Smooth muscle cell (in vitro differentiated cells): Measurements from ENCODE around the gene LIPK. TPM values are rescaled to one million over a fixed set of nuclear protein-coding genes. Genes with fewer than 3 reads are reported as not detected.

Source experiments
- DNase-seq: peaks from one replicate; lab custom pipeline; 2025; ENCODE audit not compliant: unreplicated experiment; lab: John Stamatoyannopoulos, UW
- H2AFZ ChIP-seq: fragments of 200-600 bp; sonication (generic); 2 replicates; pipeline ENCODE4 v1.6.0; 2016; ENCODE audit warnings: antibody characterized with exemption, low read depth, mild to moderate bottlenecking
- H3F3A ChIP-seq: fragments of 200-600 bp; sonication (generic); 2 replicates; pipeline ENCODE4 v1.6.0; 2017; ENCODE audit warnings: antibody characterized with exemption, low read depth
- H3K27ac ChIP-seq: fragments of 200-600 bp; sonication (generic); 2 replicates; pipeline ENCODE4 v1.5.1; 2016; ENCODE audit warnings: low read depth, mild to moderate bottlenecking
- H3K27me3 ChIP-seq: fragments of 200-600 bp; sonication (generic); 2 replicates; pipeline ENCODE4 v1.6.1; 2016; ENCODE audit warnings: low read depth, mild to moderate bottlenecking
- H3K36me3 ChIP-seq: fragments of 200-600 bp; sonication (generic); 2 replicates; pipeline ENCODE4 v1.5.1; 2016; ENCODE audit warnings: low read depth
- H3K4me1 ChIP-seq: fragments of 200-600 bp; sonication (generic); 2 replicates; pipeline ENCODE4 v1.5.1; 2016; ENCODE audit warnings: low read depth
- H3K4me2 ChIP-seq: fragments of 200-600 bp; sonication (generic); 2 replicates; pipeline ENCODE4 v1.6.0; 2016; ENCODE audit warnings: mild to moderate bottlenecking
- H3K4me3 ChIP-seq: fragments of 200-600 bp; sonication (generic); 2 replicates; pipeline ENCODE4 v1.5.1; 2016; ENCODE audit warnings: mild to moderate bottlenecking
- H3K79me2 ChIP-seq: fragments of 200-600 bp; sonication (generic); 2 replicates; pipeline ENCODE4 v1.6.0; 2016; ENCODE audit warnings: low read depth, mild to moderate bottlenecking
- H3K9ac ChIP-seq: fragments of 200-600 bp; sonication (generic); 2 replicates; pipeline ENCODE4 v1.6.0; 2016; ENCODE audit warnings: low read depth
- H3K9me3 ChIP-seq: fragments of 200-600 bp; sonication (generic); replicated peaks from 2 replicates; pipeline ENCODE4 v1.5.1; 2016; ENCODE audit warnings: low read depth
- H4K20me1 ChIP-seq: fragments of 200-600 bp; sonication (generic); 2 replicates; pipeline ENCODE4 v1.6.0; 2016; ENCODE audit warnings: low read depth
- WGBS: methylation state at CpG from one replicate; pipeline ENCODE4 v1.1.7; 2016; ENCODE audit warnings: low lambda C conversion rate; 5-methylcytosine and 5-hydroxymethylcytosine counted together
- polyA plus RNA-seq: library from polyadenylated mRNA; unstranded; fragments of >200 nt; fragmentation: Nextera tagmentation; extraction: Ambion mirVana; gene quantifications from 2 replicates; pipeline ENCODE4 v1.2.1, GENCODE V29; 2016
- total RNA-seq: library from RNA; depleted of rRNA; stranded (reverse); fragments of >200 nt; gene quantifications from 2 replicates; pipeline ENCODE4 v1.2.3, GENCODE V29; 2014
- TF ChIP-seq, protein P1 (sequence below): fragments of 200-600 bp; sonication (generic); IDR thresholded peaks from 2 replicates; pipeline ENCODE4 v1.5.1; 2017; ENCODE audit warnings: borderline replicate concordance, mild to moderate bottlenecking, antibody characterized with exemption; ENCODE audit not compliant: insufficient read depth, poor library complexity, severe bottlenecking

The LIPK gene
- total and polyA plus RNA-seq, 2 experiments from 2014 or later = 0.18 TPM; not detected in 1

DNA sequence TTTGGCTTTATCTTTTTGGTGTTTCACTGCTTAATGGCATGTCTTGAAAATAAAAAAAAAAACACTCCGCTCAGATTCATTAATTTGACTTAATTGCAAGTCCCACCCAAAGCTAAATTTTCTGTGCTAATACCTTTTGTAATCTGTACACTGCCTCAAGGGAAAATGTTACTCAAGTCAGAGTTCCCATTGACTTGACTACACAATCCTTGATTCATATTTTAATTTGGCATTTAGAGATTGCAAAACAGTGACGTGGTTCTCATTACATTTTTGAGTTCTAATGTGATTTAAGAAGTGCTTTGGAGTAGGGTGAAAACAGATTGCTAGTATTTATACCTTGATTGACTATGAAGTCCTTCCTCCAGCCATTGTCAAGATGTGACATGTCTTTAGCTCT lies 75.2 kb downstream of the LIPK start:
- Histone ChIP-seq H2AFZ (no peak overlapping the region), H4K20me1 (no peaks in the 10 kb centered on the region), H3K9me3 (no peaks in the 10 kb centered on the region), H3K4me3 (no peak overlapping the region), H3K27me3 (peaks cover 35% of the 10 kb centered on the region), H3K36me3 (no peaks in the 10 kb centered on the region), H3F3A (no peaks in the 10 kb centered on the region), H3K79me2 (no peaks in the 10 kb centered on the region), H3K9ac (no peak overlapping the region), H3K27ac (no peak overlapping the region), H3K4me1 (no peaks in the 10 kb centered on the region), H3K4me2 (no peak overlapping the region)
- 56% methylated on average over 2 of the region's 2 CpGs for WGBS
- DNase-seq = no peak
- TF ChIP-seq, protein P1, sequence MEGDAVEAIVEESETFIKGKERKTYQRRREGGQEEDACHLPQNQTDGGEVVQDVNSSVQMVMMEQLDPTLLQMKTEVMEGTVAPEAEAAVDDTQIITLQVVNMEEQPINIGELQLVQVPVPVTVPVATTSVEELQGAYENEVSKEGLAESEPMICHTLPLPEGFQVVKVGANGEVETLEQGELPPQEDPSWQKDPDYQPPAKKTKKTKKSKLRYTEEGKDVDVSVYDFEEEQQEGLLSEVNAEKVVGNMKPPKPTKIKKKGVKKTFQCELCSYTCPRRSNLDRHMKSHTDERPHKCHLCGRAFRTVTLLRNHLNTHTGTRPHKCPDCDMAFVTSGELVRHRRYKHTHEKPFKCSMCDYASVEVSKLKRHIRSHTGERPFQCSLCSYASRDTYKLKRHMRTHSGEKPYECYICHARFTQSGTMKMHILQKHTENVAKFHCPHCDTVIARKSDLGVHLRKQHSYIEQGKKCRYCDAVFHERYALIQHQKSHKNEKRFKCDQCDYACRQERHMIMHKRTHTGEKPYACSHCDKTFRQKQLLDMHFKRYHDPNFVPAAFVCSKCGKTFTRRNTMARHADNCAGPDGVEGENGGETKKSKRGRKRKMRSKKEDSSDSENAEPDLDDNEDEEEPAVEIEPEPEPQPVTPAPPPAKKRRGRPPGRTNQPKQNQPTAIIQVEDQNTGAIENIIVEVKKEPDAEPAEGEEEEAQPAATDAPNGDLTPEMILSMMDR = no peak

DNA sequence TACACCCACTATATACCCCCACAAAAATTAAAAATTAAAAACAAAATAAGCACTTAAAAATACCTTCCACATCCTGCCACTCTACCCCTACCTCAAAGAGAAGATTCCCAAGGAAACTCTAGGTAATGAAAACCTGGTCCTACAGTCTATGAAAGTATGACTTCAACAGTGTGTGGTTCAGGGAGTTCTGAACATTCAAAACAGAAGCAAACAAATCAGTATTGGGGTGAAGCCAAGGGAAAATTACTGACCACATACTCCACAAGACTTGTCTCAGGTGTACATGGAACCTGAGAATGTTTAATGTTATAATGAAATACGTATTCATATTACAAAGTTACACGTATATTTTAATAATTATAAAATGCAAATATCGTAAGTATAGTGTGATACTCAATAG lies 76.2 kb downstream of the LIPK start:
- H3K27me3 ChIP-seq = peaks cover 25% of the 10 kb centered on the region
- H3K9me3 ChIP-seq = no peaks in the 10 kb centered on the region
- no peak overlapping the region for H3K4me2 ChIP-seq
- no peaks in the 10 kb centered on the region for H3K79me2 ChIP-seq
- H3K27ac ChIP-seq = no peak overlapping the region
- no peak overlapping the region for H3K9ac ChIP-seq
- no peak for DNase-seq
- TF ChIP-seq, protein P1 = no peak
- H3K36me3 ChIP-seq = no peaks in the 10 kb centered on the region
- H2AFZ ChIP-seq = no peak overlapping the region
- H4K20me1 ChIP-seq = no peaks in the 10 kb centered on the region
- 91% methylated on average over 3 of the region's 3 CpGs for WGBS
- no peaks in the 10 kb centered on the region for H3F3A ChIP-seq
- no peaks in the 10 kb centered on the region for H3K4me1 ChIP-seq
- H3K4me3 ChIP-seq = no peak overlapping the region

DNA sequence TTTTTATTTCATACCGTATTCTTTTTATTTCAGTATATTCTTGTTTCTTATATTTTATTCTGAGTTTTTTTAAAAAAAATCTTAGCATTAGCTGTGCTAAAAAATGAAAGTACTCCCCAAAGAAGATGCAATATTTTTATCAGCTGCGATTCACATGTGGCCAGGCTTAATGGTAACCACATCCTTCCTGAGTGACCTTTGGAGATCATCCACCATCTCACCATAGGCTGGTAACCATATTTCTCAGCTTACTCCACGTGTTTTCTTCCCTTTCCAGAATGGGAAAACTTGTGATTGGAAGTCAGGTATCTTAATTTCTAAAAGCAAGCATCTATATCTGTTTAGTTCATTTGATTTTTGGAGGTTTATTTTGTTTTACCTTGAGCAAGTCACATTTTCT lies 77.7 kb downstream of the LIPK start:
- H3K9me3 ChIP-seq = no peaks in the 10 kb centered on the region

More for the DNA sequence above, 77.7 kb downstream of the LIPK start:
- no peak overlapping the region for H3K27ac ChIP-seq
- H3K4me2 ChIP-seq = no peak overlapping the region
- H3K79me2 ChIP-seq = no peaks in the 10 kb centered on the region
- no peaks in the 10 kb centered on the region for H4K20me1 ChIP-seq
- no peaks in the 10 kb centered on the region for H3F3A ChIP-seq
- H3K4me1 ChIP-seq = no peaks in the 10 kb centered on the region
- no peaks in the 10 kb centered on the region for H3K36me3 ChIP-seq
- TF ChIP-seq, protein P1 = no peak
- peak overlapping the region; percentile 15 for H2AFZ ChIP-seq
- H3K27me3 ChIP-seq = peaks cover 19% of the 10 kb centered on the region
- DNase-seq = no peak
- WGBS = 63% methylated on average over 3 of the region's 3 CpGs
- H3K4me3 ChIP-seq = no peak overlapping the region
- H3K9ac ChIP-seq = no peak overlapping the region
